Brain microvascular endothelial cell (primary cell): ENCODE measurements around the gene PAK4.

ENCODE experiments used
- DNase-seq: peaks from one replicate; pipeline ENCODE4 v3.0.0-alpha.2; 2020
- H3K27ac ChIP-seq: fragments of 250-450 bp; sonication (Bioruptor Pico); 2 replicates; pipeline ENCODE4 v1.5.1; 2020; ENCODE audit warnings: mild to moderate bottlenecking, moderate library complexity
- H3K27me3 ChIP-seq: fragments of 250-450 bp; sonication (Bioruptor Pico); replicated peaks from 2 replicates; pipeline ENCODE4 v1.5.1; 2020; ENCODE audit warnings: mild to moderate bottlenecking
- H3K36me3 ChIP-seq: fragments of 250-450 bp; sonication (Bioruptor Pico); replicated peaks from 2 replicates; pipeline ENCODE4 v1.5.1; 2020; ENCODE audit warnings: mild to moderate bottlenecking
- H3K4me3 ChIP-seq: 2 replicates; pipeline ENCODE4 v1.5.1; 2011; ENCODE audit warnings: low read depth, mild to moderate bottlenecking, control low read depth, low read length, moderate library complexity
- CTCF ChIP-seq: IDR thresholded peaks from 2 replicates; pipeline ENCODE4 v1.5.1; 2011; ENCODE audit warnings: low read depth, mild to moderate bottlenecking, moderate library complexity, low read length, control low read depth, inconsistent platforms; ENCODE audit errors: missing control alignments
- in situ Hi-C: cut with HindIII; loops from 2 replicates; pipeline ENCODE4 v1.10.0; 2017; ENCODE audit warnings: low sequenced_read_pairs, low pct_ligation_motif_present

PAK4 gene

GRCh38 chr19:39150235-39150634 lies 24.6 kb downstream of the PAK4 start:
- Histone ChIP-seq H3K27ac (no peak overlapping the region), H3K4me3 (no peak overlapping the region), H3K27me3 (no peaks in the 10 kb centered on the region), H3K36me3 (no peaks in the 10 kb centered on the region)
- in situ Hi-C loops, result no loop called here
- TF ChIP-seq CTCF, result no peak
- DNase-seq, result no peak

- Histone ChIP-seq H3K36me3 (no peaks in the 10 kb centered on the region), H3K27ac (no peak overlapping the region), H3K27me3 (no peaks in the 10 kb centered on the region), H3K4me3 (no peak overlapping the region)
- TF ChIP-seq CTCF, result no peak
- in situ Hi-C loops, result no loop called here
- no peak for DNase-seq
These were observed 25.4 kb downstream of the PAK4 start for GRCh38 chr19:39150807-39151600.

GRCh38 chr19:39152066-39152465 lies 26.5 kb downstream of the PAK4 start:
- in situ Hi-C loops, result no loop called here
- H3K27ac ChIP-seq, result no peak overlapping the region
- H3K27me3 ChIP-seq, result no peaks in the 10 kb centered on the region
- DNase-seq, result no peak
- no peaks in the 10 kb centered on the region for H3K36me3 ChIP-seq
- no peak for TF ChIP-seq CTCF
- H3K4me3 ChIP-seq, result no peak overlapping the region

GRCh38 chr19:39154100-39154628 lies 28.6 kb downstream of the PAK4 start:
- Histone ChIP-seq H3K36me3 (no peaks in the 10 kb centered on the region), H3K4me3 (no peak overlapping the region), H3K27me3 (no peaks in the 10 kb centered on the region), H3K27ac (no peak overlapping the region)
- no peak for TF ChIP-seq CTCF
- no peak for DNase-seq
- in situ Hi-C loops, result no loop called here

- H3K27ac ChIP-seq, result no peak overlapping the region
- in situ Hi-C loops, result no loop called here
- no peaks in the 10 kb centered on the region for H3K36me3 ChIP-seq
- H3K4me3 ChIP-seq, result no peak overlapping the region
- H3K27me3 ChIP-seq, result no peaks in the 10 kb centered on the region
- no peak for DNase-seq
- no peak for TF ChIP-seq CTCF
These were observed 29.1 kb downstream of the PAK4 start for GRCh38 chr19:39154629-39155100.
